ENCODE measurements around the gene RRP12.
A peak's percentile ranks its signal among the peaks of the same experiment; 100 is the strongest.

RRP12 gene

GRCh38 chr10:97406064-97406463 lies 4.9 kb upstream of the RRP12 start:
- DNase-seq = peak; percentile 91

DNA sequence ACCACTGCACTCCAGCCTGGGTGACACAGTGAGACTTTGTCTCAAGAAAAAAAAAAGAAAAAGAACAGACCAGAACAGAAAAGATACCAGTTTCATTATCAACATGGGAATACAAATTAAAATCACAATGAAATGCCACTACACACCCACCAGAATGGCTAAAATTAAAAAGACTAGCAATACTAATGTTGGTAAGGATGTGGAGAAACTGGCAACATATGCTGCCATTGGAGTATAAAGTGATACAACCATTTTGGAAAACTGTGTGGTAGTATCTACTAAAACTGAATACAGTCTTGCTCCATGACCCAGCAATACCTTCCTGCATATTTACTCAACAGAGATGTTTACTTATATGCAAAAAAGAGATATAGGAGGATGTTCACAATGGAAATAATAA lies 2.9 kb upstream of the RRP12 start:
- no peak for DNase-seq

- DNase-seq = no peak
Measured at GRCh38 chr10:97401455-97401919, 347 bp upstream of the RRP12 start.

DNA sequence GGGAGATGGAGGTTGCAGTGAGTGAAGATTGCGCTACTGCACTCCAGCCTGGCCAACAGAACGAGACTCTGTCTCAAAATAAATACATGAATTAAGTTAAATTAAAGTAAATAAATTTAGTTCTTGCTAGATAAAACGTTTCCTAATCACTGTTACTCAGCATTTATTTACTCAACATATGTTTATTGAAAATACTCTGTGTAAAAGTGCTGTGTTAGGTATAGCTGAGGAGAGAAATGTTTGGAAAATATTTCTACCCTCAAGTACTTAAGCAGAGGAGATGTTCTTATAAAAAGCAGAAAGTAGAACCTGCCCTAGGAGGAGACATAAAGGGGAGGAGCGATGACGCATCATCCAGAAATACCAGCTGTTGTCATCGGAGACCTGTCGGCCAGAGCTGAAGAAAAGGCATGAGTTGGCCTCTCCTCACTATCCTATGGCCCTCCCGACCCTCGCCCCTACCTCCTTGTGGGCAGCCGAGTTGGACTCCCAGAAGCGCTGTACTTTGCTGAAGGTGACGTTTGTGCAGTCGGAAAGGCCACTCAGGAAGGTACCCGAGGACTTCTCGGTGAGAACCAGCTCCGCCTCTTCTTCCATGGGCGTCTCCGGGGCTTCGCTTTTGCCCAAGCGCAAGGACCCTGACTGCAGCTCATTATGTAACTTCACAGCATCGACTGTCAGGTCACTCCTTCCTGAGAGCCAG lies 1.1 kb downstream of the RRP12 start:
- peak; percentile 81 for DNase-seq

- no peak for DNase-seq
Measured at GRCh38 chr10:97396056-97396455, 5.1 kb downstream of the RRP12 start.

DNA sequence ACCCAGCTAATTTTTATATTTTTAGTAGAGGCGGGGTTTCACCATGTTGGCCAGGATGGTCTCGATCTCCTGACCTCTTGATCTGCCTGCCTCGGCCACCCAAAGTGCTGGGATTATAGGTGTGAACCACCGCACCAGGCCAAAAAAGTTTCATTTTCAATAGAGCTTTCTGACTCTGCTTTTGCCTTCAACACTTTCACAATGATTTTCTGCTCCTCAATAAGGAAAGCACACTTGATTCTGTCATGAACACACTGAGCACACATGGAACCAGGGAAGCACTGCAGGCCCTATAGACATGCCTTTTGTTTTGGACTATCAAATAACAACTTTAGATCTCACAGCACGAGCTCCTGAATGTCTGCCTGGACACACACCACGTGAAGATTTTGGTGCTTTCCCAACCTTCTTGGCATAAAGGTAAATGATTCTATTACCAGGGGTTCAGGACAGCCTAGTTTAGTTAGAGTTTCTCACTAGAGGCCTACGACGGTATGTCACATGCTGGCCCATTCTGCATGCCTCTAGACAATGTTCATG lies 8.0 kb downstream of the RRP12 start:
- DNase-seq = no peak

- no peak for DNase-seq
Measured at GRCh38 chr10:97390091-97390490, 11.0 kb downstream of the RRP12 start.

DNA sequence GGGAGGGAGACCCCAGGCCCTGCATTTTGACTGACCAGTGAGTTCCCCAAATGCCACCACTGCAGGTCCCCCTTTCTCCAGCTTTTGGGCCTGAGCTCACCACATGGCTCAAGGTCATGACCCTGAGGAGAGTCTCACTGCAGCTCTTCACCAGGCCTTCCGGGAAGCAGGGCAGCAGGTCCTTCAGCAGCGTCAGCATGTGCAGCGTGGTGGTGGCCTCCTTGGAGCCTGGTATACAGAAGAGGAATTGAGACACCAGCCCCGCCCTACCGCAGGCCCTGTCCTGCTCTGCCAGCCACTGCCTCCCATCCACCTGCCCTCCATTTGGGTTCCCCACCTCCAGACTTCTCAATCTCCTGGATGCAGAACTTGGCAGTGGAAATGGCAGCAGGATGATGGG lies 13.0 kb downstream of the RRP12 start:
- peak; percentile 71 for DNase-seq

DNA sequence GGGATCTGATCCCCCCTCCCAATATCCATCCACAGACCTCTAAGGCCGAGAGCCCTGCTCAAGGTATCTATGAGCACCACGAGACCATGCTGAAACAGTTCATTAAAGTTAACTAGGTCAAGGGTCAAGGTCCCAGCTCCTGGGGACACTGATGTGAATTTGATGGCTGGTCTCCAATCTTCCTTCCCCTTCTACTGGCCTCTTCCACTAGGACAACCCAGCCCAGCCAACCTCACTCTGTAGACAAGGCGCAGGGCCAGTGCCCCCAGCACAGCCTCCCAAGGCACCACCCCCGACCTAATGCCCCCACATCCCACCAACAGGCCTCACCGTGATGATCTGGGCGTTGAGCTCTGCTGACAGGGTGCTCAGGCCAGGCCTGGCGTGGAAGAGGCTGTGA lies 15.6 kb downstream of the RRP12 start:
- no peak for DNase-seq

- no peak for DNase-seq
Measured at GRCh38 chr10:97384641-97385040, 16.5 kb downstream of the RRP12 start.

DNA sequence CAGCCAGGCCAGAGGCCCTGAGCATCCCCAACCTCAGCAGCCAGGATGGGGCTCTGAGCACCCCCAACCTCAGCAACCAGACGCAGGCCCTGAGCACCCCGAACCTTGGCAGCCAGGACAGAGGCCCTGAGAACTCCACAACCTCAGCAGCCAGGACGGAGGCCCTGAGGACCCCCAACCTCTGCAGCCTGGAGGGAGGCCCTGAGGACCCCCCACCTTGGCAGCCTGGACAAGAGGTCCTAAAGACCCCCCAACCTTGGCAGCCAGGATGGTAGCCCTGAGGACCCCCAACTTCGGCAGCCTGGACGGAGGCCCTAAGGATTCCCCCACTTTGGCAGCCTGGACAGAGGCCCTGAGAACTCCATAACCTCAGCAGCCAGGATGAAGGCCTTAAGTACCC lies 17.0 kb downstream of the RRP12 start:
- DNase-seq = no peak

DNA sequence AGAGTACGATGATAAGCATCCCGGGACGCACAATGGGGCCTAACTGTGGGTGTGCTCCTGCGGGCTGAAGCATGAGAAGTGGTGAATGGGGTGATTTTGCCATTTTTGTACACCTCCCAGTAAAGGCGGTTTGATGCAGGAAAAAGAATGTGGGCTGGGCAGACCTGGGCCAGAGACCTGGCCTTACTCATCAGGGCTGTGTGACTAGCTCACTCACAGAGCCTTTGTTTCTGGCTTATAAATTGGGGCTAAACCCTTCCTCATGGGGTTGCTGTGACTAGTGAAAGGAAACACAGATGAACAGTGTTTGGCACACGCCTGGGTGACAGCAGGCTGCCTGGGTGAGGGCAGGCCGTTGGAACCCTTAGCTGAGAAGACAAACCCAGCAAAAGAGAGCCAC lies 18.0 kb downstream of the RRP12 start:
- DNase-seq = no peak

DNA sequence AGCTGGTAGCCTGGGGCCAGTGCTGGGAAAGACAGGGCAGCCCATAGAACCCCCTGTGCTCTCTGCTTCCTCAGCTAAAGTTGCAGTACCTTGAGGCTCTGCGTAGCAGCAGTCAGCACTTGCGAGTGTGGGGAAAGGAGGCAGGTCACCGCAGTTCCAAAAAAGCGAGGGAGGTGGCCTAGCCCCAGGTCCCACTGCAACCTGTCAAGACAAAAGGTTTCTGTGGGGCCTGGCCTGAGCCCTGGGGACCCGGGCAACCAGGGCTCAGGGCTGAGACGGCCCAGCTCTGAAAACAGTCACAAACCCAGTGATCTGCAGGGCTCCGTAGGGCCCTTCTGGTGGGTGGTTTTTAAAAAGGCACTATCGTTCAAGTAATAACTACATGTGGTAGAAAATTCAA lies 19.5 kb downstream of the RRP12 start:
- no peak for DNase-seq

DNA sequence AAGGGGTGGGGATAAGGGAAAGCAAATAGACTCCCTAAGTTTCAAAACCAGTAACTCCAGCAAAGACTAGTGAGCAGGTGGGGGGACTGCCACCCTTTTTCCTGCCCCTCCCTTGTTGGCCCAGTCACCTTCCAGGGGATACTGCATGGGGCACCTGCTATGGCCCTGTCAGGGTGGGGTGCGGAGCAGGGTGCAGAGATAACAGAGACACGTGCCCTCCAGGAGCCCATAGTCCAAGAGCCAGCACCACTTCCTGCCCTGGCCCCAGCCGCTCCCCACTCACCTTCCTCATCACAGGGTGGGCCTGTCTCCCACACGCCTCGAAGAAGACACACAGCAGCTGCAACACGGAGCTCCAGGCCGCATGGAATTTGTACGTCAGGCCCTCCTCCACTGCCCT lies 20.6 kb downstream of the RRP12 start:
- no peak for DNase-seq

DNA sequence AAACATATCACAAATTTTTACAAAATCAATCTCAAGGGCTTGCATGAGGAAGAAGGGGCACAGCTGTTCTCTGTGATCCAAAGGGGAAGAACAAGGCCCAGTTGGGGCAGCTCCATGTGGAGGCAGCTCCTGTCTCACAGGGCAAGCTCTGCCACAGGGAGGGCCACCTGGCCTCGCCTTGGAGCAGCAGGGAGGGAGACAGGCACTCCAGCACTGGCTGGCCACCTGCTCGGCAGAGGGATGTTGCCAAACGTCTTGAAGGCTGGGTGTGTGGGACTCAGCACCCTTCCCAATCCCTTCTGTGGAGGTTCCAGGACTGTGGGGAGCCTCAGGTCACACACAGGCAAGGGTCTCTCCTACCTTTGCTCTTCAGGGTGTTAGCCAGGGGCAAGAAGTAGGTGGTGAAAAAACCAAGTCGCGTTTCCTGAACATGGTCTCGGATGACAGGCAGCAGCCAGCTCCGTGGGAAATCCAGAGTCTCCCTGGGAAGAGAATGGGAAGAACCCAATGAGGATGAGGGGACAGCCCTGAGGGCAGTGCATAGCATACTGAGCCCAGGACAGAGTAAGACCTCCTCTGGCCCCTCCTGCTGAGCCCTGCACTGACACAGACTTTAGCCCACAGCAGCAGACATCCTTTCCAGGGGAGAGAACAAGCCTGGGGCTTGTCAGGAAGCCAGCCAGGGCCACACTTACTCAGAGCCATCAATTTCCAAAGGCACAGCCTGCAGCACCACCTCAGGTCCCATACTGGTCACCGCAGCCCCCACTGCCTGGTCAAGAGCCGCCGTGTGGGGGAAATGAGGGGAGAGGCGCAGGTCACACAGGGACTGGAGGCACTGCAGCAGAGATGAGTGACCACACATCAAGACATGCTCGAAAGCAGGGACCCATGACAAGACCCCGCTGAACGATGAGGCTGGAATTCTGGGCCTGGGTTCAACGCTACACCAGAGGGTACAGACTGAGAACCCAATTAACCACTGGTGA lies 21.9 kb downstream of the RRP12 start:
- DNase-seq = no peak

DNA sequence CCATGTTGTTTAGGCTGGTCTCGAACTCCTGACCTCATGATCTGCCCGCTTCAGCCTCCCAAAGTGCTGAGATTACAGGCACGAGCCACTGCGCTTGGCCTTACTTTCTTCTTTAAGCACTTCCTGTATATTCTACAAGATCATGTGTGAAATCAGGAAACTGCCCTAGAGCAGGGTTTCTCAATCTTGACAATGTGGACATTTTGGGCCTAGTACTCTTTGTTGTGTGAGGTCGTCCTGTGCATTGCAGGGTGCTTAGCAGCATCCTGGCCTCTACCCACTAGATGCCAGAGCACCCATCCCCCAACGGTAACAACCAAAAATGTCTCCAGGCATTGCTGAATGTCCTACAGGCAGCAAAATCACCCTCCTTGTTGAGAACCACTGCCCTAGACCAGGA lies 24.7 kb downstream of the RRP12 start:
- peak; percentile 85 for DNase-seq

DNA sequence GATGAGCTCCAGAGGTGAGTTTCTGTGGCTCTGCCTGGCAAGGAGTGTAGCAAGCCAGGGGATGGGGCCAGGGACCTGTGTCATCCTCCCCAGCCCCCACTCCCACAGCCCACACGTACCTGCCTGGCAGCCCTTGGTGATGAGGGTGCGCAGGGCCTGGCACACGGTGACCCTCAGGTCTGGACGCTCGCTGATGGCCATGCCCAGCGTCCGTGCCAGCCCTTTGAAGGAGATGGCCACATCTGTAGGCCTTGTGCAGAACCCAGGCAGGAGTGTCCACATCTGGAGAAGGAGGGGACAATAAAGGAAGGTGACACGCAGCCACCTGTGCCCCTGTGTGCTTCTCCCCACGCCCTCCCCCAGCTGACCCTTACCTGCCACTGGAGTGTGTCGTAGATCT lies 27.7 kb downstream of the RRP12 start:
- DNase-seq = no peak

GRCh38 chr10:97372233-97372875 lies 28.8 kb downstream of the RRP12 start:
- peak; percentile 12 for DNase-seq

- DNase-seq = no peak
Measured at GRCh38 chr10:97371696-97372095, 29.4 kb downstream of the RRP12 start.

DNA sequence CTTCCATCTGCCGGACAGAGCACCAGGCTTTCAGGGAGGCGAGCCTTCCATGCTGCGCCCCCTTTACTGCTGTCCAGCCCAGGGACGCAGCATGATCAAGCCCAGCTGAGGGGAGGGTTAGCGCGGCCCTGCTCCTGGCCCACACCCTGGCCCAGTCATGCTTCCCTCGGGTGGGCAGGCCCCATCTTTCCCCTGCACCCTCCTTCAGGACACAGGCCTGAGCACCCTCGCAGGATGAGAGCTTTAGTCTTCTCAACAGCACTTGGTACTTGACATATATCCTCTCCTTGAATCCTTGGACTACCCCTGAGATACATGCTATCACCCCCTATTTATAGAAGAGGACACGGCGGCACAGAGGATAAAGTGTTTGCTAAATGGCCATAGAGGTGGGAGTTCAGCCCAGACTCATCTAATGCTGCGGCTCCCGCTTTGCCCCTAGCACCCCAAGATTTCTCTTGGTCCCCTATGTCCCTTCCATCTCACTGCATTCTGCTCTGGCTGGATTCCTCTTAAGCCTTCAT lies 34.0 kb downstream of the RRP12 start:
- no peak for DNase-seq

DNA sequence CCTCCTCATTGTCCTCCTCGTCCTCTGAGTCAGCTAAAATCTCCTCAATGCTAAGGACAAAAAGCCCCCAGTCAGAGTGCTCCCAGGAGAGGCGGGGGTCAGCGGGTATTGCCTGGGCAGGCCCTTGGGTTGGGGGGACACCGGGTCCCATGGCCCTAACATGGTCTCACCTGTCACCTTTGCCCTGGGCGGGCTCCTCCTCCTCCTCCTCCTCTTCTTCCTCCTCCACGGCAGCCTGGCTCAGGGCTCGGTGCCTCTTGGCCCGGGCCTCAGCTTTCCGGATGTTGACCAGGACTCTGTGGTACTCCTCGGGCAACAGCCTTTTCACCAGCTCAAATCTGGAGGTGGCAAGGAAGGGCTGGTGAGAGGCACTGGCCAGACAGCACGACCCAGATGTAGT lies 34.6 kb downstream of the RRP12 start:
- DNase-seq = no peak

DNA sequence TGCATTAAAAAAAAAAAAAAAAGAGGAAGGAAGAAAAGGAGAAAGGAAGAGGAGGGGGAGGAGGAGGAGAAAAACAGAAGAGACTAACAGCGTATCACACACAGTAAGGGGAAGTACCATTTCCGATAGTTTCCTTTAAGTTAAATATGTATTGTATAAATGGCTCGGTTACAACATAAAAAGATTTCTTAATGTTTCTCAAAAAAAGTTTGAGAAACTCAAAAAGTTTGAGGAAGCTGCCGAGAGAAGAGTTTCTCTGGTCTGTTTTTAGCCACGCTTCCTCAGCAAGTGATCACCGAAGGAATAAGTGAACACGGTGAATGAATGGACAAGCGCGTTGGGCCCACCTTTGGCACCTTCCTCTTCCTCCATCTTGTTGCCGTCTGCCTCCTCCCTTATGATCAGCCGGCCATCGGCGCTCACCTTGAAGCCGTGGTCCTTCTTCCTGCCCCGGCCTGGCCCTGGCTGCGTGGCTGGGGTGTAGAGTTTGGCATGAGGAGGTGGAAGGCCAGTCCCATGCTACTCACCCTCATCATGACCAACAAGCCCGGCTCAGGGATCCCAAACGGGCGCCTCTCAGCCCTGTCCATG lies 35.3 kb downstream of the RRP12 start:
- DNase-seq = peak; percentile 99

DNA sequence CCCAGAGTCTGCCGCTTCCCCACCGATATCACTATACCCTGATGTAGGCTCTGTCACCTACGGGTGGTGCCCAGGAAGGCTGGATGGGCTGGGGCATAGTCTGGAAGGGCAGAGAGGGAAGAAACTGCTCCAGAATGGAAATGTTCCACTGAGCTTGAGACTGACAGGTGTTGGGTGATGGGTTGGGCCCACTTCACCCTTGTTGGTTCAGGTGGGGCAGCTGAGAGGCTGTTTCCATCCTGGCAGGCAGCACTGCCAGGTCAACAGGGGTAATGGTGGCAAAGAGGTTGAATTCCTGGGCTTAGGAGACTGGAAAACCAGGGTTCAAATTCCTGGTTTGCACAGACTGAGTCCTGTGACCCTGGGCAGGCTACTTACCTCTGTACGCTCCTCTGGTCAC lies 38.1 kb downstream of the RRP12 start:
- no peak for DNase-seq
